UCSD-AML1 (cell line): Measurements from ENCODE around the gene GORASP1.

Experiments used
- DNase-seq: peaks from one replicate; lab custom pipeline; 2025; ENCODE audit not compliant: unreplicated experiment; lab: John Stamatoyannopoulos, UW

Gene GORASP1

GRCh38 chr3:39103791-39104552, 3.5 kb downstream of the GORASP1 start:
- DNase-seq = no peak

GRCh38 chr3:39103324-39103693, 4.1 kb downstream of the GORASP1 start:
- DNase-seq = no peak

- no peak for DNase-seq
These were observed 4.7 kb downstream of the GORASP1 start for GRCh38 chr3:39102504-39103323.

- no peak for DNase-seq
These were observed 6.3 kb downstream of the GORASP1 start for GRCh38 chr3:39101022-39101689.

GRCh38 chr3:39100500-39100886, 6.9 kb downstream of the GORASP1 start:
- no peak for DNase-seq

GRCh38 chr3:39099738-39100499, 7.5 kb downstream of the GORASP1 start:
- DNase-seq = no peak

- DNase-seq = no peak
These were observed 8.2 kb downstream of the GORASP1 start for GRCh38 chr3:39099242-39099641.

GRCh38 chr3:39098473-39099000, 8.9 kb downstream of the GORASP1 start:
- DNase-seq = no peak

- DNase-seq = no peak
These were observed 9.5 kb downstream of the GORASP1 start for GRCh38 chr3:39097716-39098472.

- DNase-seq = no peak
These were observed 10.7 kb downstream of the GORASP1 start for GRCh38 chr3:39096775-39097174.

- DNase-seq = no peak
These were observed 11.6 kb downstream of the GORASP1 start for GRCh38 chr3:39095778-39096177.

- DNase-seq = no peak
These were observed 12.4 kb downstream of the GORASP1 start for GRCh38 chr3:39094851-39095677.

GRCh38 chr3:39090922-39091321, 16.5 kb downstream of the GORASP1 start:
- no peak for DNase-seq

GRCh38 chr3:39088889-39089288, 18.5 kb downstream of the GORASP1 start:
- no peak for DNase-seq

- no peak for DNase-seq
These were observed 19.0 kb downstream of the GORASP1 start for GRCh38 chr3:39088456-39088855.

GRCh38 chr3:39086144-39086543, 21.3 kb downstream of the GORASP1 start:
- DNase-seq = no peak

- no peak for DNase-seq
These were observed 24.6 kb downstream of the GORASP1 start for GRCh38 chr3:39082666-39083313.

- no peak for DNase-seq
These were observed 27.4 kb downstream of the GORASP1 start for GRCh38 chr3:39080026-39080425.

GRCh38 chr3:39079530-39079929, 27.9 kb downstream of the GORASP1 start:
- DNase-seq = no peak
